PFSK-1 (cell line): ENCODE data around the gene NCOA1.

Experiments used
- FOXP2 ChIP-seq: optimal IDR thresholded peaks from 2 replicates; pipeline ENCODE3; 2011; ENCODE audit warnings: borderline replicate concordance, control low read depth, inconsistent platforms; ENCODE audit not compliant: insufficient read depth; ENCODE audit errors: extremely low read length, extremely low read depth
- POLR2AphosphoS5 ChIP-seq: IDR thresholded peaks from 2 replicates; pipeline ENCODE4 v1.6.1; 2012; ENCODE audit warnings: low read depth, mild to moderate bottlenecking, control low read depth, low read length, moderate library complexity
- SIN3A ChIP-seq: IDR thresholded peaks from 2 replicates; pipeline ENCODE4 v1.6.1; 2012; ENCODE audit warnings: mild to moderate bottlenecking, low read length, moderate library complexity, borderline replicate concordance; ENCODE audit not compliant: insufficient read depth
- TAF1 ChIP-seq: IDR thresholded peaks from 2 replicates; pipeline ENCODE4 v1.6.1; 2012; ENCODE audit warnings: low read length, control low read depth, borderline replicate concordance; ENCODE audit not compliant: insufficient read depth
- TF ChIP-seq, protein P1 (sequence below), 2 experiments: IDR thresholded peaks; 2 replicates each; pipeline versions ENCODE4 v1.6.1 to v1.8.0; 2011 to 2012; ENCODE audit warnings: low read depth in 2 of 2, low read length in 2 of 2, control low read depth in 1 of 2, inconsistent platforms in 1 of 2, mild to moderate bottlenecking in 1 of 2, moderate library complexity in 1 of 2; ENCODE audit not compliant: insufficient read depth in 1 of 2

DNA sequence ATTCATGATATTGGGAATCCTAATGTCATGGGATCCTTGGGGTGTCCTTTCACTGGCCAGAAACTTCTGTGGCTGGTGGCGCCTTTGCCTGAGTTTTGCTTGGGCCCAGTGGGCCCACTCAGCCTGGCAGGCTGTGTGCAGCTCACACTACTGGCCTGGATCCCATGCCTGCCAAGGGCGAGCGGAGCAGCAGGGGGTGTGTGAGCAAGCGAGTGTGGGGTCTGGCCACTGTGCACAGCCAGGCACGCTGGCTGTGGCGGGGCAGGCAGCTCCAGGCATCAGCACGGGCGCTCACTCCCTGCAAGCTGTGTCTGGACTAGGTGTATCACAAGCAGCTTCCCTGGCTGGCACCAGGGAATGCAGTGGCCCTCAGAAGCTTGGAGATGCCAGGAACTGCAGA, 74.5 kb downstream of the NCOA1 start:
- TF ChIP-seq TAF1 = no peak
- TF ChIP-seq, protein P1, sequence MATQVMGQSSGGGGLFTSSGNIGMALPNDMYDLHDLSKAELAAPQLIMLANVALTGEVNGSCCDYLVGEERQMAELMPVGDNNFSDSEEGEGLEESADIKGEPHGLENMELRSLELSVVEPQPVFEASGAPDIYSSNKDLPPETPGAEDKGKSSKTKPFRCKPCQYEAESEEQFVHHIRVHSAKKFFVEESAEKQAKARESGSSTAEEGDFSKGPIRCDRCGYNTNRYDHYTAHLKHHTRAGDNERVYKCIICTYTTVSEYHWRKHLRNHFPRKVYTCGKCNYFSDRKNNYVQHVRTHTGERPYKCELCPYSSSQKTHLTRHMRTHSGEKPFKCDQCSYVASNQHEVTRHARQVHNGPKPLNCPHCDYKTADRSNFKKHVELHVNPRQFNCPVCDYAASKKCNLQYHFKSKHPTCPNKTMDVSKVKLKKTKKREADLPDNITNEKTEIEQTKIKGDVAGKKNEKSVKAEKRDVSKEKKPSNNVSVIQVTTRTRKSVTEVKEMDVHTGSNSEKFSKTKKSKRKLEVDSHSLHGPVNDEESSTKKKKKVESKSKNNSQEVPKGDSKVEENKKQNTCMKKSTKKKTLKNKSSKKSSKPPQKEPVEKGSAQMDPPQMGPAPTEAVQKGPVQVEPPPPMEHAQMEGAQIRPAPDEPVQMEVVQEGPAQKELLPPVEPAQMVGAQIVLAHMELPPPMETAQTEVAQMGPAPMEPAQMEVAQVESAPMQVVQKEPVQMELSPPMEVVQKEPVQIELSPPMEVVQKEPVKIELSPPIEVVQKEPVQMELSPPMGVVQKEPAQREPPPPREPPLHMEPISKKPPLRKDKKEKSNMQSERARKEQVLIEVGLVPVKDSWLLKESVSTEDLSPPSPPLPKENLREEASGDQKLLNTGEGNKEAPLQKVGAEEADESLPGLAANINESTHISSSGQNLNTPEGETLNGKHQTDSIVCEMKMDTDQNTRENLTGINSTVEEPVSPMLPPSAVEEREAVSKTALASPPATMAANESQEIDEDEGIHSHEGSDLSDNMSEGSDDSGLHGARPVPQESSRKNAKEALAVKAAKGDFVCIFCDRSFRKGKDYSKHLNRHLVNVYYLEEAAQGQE (IDR thresholded peaks at IDR 0.05; ENCODE audit: insufficient read depth in 1 of 2, low read depth in 2 of 2, low read length in 2 of 2) = no peak
- TF ChIP-seq POLR2AphosphoS5 = no peak
- no peak for TF ChIP-seq SIN3A
- no peak for TF ChIP-seq FOXP2
